ENCODE data around the gene ENPP1. TPM values are rescaled to one million over a fixed set of nuclear protein-coding genes. Genes with fewer than 3 reads are reported as not detected.

Gene ENPP1
- total RNA-seq, 1 experiment from 2014 or later: 29.7 TPM

- TF ChIP-seq ATF2 (CRISPR knock-in tag; IDR thresholded peaks at IDR 0.05; ENCODE audit: borderline replicate concordance, low read depth) (no peak), IRF1 (CRISPR knock-in tag; IDR thresholded peaks at IDR 0.05) (no peak), TEAD1 (CRISPR knock-in tag; IDR thresholded peaks at IDR 0.05) (no peak), KAT7 (CRISPR knock-in tag; IDR thresholded peaks at IDR 0.05; ENCODE audit: borderline replicate concordance) (no peak), NR3C1 (CRISPR knock-in tag; conservative IDR thresholded peaks at IDR 0.05; ENCODE audit: low read depth) (no peak)
Measured at GRCh38 chr6:131776985-131777384, 30.8 kb upstream of the ENPP1 start (continued).

DNA sequence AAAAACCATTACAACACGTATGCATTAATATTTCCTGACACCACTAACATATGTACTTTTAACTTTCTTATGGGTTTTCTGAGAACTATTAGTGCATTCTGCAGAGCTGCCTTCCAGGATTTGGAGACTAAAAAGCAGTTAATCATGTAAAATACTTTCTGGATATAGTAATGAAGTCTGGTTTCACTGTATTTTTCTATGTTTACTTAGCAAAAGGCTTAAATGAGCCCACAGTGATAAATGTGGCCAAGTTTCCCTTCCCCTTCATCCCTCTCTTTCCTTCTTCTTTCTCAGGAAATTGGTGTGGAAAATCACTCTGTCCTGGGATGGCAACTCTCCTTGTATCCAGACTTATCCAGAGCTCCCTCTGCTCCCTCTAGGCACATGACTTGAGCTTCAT is 29.7 kb upstream of the ENPP1 start:
- TF ChIP-seq, protein P1, sequence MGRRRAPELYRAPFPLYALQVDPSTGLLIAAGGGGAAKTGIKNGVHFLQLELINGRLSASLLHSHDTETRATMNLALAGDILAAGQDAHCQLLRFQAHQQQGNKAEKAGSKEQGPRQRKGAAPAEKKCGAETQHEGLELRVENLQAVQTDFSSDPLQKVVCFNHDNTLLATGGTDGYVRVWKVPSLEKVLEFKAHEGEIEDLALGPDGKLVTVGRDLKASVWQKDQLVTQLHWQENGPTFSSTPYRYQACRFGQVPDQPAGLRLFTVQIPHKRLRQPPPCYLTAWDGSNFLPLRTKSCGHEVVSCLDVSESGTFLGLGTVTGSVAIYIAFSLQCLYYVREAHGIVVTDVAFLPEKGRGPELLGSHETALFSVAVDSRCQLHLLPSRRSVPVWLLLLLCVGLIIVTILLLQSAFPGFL (CRISPR knock-in tag; IDR thresholded peaks at IDR 0.05; ENCODE audit: borderline replicate concordance): no peak
- no peak for TF ChIP-seq ZSCAN18 (CRISPR knock-in tag; IDR thresholded peaks at IDR 0.05)
- no peak for TF ChIP-seq RORB (CRISPR knock-in tag; IDR thresholded peaks at IDR 0.05)
- TF ChIP-seq, protein P2, sequence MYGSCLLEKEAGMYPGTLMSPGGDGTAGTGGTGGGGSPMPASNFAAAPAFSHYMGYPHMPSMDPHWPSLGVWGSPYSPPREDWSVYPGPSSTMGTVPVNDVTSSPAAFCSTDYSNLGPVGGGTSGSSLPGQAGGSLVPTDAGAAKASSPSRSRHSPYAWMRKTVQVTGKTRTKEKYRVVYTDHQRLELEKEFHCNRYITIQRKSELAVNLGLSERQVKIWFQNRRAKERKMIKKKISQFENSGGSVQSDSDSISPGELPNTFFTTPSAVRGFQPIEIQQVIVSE (CRISPR knock-in tag; IDR thresholded peaks at IDR 0.05; ENCODE audit: borderline replicate concordance): no peak
- TF ChIP-seq, protein P3, sequence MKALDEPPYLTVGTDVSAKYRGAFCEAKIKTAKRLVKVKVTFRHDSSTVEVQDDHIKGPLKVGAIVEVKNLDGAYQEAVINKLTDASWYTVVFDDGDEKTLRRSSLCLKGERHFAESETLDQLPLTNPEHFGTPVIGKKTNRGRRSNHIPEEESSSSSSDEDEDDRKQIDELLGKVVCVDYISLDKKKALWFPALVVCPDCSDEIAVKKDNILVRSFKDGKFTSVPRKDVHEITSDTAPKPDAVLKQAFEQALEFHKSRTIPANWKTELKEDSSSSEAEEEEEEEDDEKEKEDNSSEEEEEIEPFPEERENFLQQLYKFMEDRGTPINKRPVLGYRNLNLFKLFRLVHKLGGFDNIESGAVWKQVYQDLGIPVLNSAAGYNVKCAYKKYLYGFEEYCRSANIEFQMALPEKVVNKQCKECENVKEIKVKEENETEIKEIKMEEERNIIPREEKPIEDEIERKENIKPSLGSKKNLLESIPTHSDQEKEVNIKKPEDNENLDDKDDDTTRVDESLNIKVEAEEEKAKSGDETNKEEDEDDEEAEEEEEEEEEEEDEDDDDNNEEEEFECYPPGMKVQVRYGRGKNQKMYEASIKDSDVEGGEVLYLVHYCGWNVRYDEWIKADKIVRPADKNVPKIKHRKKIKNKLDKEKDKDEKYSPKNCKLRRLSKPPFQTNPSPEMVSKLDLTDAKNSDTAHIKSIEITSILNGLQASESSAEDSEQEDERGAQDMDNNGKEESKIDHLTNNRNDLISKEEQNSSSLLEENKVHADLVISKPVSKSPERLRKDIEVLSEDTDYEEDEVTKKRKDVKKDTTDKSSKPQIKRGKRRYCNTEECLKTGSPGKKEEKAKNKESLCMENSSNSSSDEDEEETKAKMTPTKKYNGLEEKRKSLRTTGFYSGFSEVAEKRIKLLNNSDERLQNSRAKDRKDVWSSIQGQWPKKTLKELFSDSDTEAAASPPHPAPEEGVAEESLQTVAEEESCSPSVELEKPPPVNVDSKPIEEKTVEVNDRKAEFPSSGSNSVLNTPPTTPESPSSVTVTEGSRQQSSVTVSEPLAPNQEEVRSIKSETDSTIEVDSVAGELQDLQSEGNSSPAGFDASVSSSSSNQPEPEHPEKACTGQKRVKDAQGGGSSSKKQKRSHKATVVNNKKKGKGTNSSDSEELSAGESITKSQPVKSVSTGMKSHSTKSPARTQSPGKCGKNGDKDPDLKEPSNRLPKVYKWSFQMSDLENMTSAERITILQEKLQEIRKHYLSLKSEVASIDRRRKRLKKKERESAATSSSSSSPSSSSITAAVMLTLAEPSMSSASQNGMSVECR (CRISPR knock-in tag; IDR thresholded peaks at IDR 0.05; ENCODE audit: borderline replicate concordance): no peak
- no peak for TF ChIP-seq FOXJ3 (CRISPR knock-in tag; IDR thresholded peaks at IDR 0.05; ENCODE audit: borderline replicate concordance)
- TF ChIP-seq IRF1 (CRISPR knock-in tag; IDR thresholded peaks at IDR 0.05): no peak
- no peak for TF ChIP-seq ZNF396 (CRISPR knock-in tag; IDR thresholded peaks at IDR 0.05; ENCODE audit: borderline replicate concordance)
- TF ChIP-seq GRHL2 (CRISPR knock-in tag; IDR thresholded peaks at IDR 0.05; ENCODE audit: insufficient replicate concordance, severe bottlenecking): no peak
- Mint-ChIP-seq H3K27ac (no peak overlapping the region), H3K4me1 (peaks cover 5% of the 10 kb centered on the region), H3K36me3 (no peaks in the 10 kb centered on the region), H3K9me3 (no peaks in the 10 kb centered on the region), H3K27me3 (ENCODE audit: low read depth) (peaks cover 38% of the 10 kb centered on the region), H3K4me3 (no peak overlapping the region)
- ChIA-PET CTCF (interaction anchor here (2.0 kb wide), 1 partner anchor 10 kb away, joined by 4 read pairs; no protein-coding TSS in a partner anchor), POLR2A (no interaction called here)
- ATAC-seq (no peak), DNase-seq (ENCODE audit: low spot score) (no peak)

Data from WTC11 (cell line).